Retinal pigment epithelial cell (primary cell): ENCODE data around the gene SPRY1.

ENCODE experiments used
- DNase-seq: peaks from one replicate; pipeline ENCODE4 v3.0.0-alpha.2; 2010; ENCODE audit warnings: low read depth
- H3K4me3 ChIP-seq: 2 replicates; pipeline ENCODE4 v1.5.1; 2011; ENCODE audit warnings: mild to moderate bottlenecking, low read length, control low read depth, moderate library complexity
- TF ChIP-seq, protein P1 (sequence below): conservative IDR thresholded peaks from 2 replicates; pipeline ENCODE4 v1.5.1; 2011; ENCODE audit warnings: low read depth, low read length, control low read depth, inconsistent platforms

Gene SPRY1

DNA sequence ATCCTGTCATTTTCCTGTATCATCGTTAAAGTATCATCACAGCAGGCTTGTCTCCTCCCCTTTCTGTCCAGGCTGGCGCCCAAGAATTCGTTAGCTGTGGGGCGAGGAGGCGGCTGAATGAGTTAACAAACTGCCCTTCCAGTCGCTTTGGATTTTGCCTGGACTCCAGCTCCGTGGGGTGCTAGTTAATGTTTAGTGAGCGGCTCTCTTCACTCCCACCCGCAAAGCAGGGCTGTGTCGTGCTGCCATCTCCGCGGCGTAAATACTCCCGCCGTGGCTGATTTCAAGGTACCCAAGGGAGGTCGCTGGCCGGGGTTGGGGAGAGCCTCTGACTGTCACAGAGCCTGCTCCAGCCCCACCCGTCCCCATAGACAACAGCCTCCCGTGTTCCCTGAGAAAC, 44.9 kb upstream of the SPRY1 start:
- TF ChIP-seq, protein P1, sequence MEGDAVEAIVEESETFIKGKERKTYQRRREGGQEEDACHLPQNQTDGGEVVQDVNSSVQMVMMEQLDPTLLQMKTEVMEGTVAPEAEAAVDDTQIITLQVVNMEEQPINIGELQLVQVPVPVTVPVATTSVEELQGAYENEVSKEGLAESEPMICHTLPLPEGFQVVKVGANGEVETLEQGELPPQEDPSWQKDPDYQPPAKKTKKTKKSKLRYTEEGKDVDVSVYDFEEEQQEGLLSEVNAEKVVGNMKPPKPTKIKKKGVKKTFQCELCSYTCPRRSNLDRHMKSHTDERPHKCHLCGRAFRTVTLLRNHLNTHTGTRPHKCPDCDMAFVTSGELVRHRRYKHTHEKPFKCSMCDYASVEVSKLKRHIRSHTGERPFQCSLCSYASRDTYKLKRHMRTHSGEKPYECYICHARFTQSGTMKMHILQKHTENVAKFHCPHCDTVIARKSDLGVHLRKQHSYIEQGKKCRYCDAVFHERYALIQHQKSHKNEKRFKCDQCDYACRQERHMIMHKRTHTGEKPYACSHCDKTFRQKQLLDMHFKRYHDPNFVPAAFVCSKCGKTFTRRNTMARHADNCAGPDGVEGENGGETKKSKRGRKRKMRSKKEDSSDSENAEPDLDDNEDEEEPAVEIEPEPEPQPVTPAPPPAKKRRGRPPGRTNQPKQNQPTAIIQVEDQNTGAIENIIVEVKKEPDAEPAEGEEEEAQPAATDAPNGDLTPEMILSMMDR: no peak
- DNase-seq: no peak
- H3K4me3 ChIP-seq: no peak overlapping the region

DNA sequence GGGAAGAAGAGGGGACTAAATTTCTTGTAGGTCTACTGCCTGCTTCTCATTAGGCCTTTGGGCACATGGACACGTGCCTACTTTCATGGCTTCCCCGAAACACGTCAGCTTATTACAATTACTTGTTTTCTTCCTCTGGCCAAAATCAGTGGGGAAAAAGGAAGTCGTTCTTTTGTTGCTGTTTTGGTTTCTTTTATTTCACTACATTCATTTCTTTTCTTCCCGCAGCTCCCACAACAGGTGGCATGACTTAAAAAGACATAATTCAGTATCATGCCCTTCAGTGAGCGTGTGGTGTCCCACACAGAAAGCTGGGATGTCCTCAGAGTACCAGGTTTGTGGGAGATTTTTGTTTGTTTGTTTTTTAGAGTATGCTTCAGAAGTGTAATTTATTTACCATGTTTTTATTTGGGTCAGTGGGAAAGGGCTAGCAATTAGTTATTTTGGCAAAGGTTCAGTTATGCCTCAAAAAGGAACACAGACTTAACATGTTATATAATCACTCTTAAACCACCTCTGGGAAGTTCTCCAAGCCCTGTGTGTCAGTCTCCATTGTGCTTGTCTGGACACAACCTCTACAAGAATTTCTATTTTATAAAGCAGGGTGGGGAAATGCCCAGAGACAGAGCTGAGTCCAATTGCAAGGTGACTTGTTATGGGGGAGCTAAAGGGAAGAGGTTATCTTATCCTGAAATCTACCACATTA, 44.2 kb upstream of the SPRY1 start:
- TF ChIP-seq, protein P1: no peak
- H3K4me3 ChIP-seq: no peak overlapping the region
- DNase-seq: peak; percentile 85

DNA sequence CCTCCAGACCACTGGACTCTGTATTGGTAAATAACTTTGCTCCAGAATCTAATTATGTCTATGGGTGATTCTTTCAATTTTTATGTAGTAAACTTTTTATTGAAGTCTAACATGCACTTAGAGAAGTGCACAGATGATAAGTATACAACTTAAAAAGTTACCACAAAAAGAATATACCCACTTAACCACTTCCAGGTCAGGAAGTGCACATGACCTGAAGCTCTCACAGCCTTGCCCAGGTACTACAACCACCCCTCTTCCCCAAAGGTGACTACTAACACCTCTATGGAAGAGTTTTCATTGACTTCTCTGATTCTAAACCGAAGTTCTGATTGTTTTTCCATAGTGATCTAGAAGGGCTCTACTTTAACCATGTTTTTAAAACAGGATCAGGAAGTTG, 43.6 kb upstream of the SPRY1 start:
- H3K4me3 ChIP-seq: no peak overlapping the region
- TF ChIP-seq, protein P1: no peak
- DNase-seq: no peak

DNA sequence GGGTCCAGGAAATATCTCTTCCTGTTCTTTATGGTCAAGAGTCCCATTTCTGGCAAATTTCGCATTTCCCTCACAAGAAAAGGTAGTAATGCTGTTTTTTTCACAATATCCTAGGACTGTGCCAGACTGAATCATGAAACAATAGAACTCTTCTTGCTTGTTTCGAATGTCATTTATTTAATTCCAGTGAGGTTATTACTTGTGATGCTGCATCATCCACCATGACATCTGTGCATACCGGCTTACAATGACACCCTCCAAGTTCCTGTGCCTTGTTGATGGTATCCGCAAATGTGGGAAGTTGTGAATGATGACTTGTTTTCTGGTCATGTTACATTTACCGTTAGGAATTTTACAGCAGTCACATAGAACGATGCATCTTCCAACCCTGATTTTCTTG, 42.9 kb upstream of the SPRY1 start:
- no peak overlapping the region for H3K4me3 ChIP-seq
- TF ChIP-seq, protein P1: no peak
- DNase-seq: no peak

DNA sequence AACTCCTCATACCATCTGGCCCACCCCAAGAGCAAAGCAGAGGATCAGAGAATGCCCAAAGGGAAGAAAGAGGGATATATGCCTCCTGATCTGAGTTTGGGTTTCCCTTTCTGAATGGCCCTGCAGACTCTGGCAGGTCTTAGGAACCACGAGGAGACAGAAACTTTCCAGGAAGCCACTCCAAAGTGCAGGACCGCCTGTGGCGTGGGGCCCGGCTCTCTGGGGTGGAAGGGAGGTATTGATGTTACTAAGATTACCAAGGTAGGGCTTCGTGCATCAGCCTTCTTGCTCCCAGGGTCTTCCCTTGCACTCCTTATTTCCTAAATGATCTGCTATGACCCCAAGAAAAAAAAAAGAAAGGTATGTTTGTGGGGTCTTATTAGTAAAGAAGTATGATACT, 41.9 kb upstream of the SPRY1 start:
- no peak for DNase-seq
- TF ChIP-seq, protein P1: no peak
- no peak overlapping the region for H3K4me3 ChIP-seq

DNA sequence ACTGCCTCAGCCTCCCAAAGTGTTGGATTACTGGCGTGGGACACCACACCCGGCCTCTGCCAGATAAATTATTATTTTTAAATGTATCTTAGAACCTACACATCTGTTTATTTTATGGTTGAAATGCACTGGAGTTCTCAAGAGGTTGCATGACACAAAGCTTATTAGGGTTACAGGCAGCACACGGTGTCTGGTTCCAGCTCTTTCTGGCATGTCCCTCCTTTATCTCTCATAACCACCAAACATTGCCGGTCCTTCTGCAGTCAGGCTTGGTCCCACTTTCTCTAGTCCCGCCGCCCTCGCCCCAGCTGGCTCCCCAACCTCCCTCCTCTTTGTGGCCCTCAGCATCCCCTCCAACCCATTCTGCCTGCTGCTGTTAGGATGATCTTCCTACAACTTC, 39.7 kb upstream of the SPRY1 start:
- DNase-seq: no peak
- TF ChIP-seq, protein P1: no peak
- H3K4me3 ChIP-seq: no peak overlapping the region
